Type B pancreatic cell (in vitro differentiated cells): ENCODE measurements around the gene BCR. TPM values are rescaled to one million over a fixed set of nuclear protein-coding genes. Genes with fewer than 3 reads are reported as not detected.

Source experiments
- DNase-seq: peaks from one replicate; pipeline ENCODE4 v3.0.0; 2021; ENCODE audit warnings: mixed read lengths; ENCODE audit not compliant: unreplicated experiment; ENCODE audit errors: extremely low spot score
- H3K27ac Mint-ChIP-seq: 2 replicates; pipeline ENCODE4 v1.8.0; 2021; ENCODE audit warnings: mild to moderate bottlenecking, mixed read lengths
- H3K27me3 Mint-ChIP-seq: 2 replicates; pipeline ENCODE4 v1.8.0; 2021; ENCODE audit warnings: mixed read lengths
- H3K36me3 Mint-ChIP-seq: 2 replicates; pipeline ENCODE4 v1.8.0; 2021; ENCODE audit warnings: mixed read lengths
- H3K4me1 Mint-ChIP-seq: one replicate; pipeline ENCODE4 v1.8.0; 2021; ENCODE audit warnings: mixed read lengths; ENCODE audit not compliant: unreplicated experiment
- H3K4me3 Mint-ChIP-seq: 2 replicates; pipeline ENCODE4 v1.8.0; 2021; ENCODE audit warnings: mild to moderate bottlenecking, mixed read lengths
- H3K9me3 Mint-ChIP-seq: 2 replicates; pipeline ENCODE4 v1.8.0; 2021; ENCODE audit warnings: mixed read lengths
- CTCF ChIP-seq: fragments of 200-600 bp; sonication (generic); conservative IDR thresholded peaks from 2 replicates; pipeline ENCODE4 v1.5.0; 2021; ENCODE audit warnings: antibody characterized with exemption, mild to moderate bottlenecking
- total RNA-seq: library from RNA; stranded (reverse); gene quantifications from 2 replicates; pipeline ENCODE4 v1.2.1, GENCODE V29; 2021; ENCODE audit warnings: low replicate concordance

The BCR gene
- total RNA-seq, 1 donor from 2014 or later: 61.2 TPM

GRCh38 chr22:23169043-23169406 lies 11.3 kb upstream of the BCR start:
- H3K4me1 Mint-ChIP-seq: peaks cover 9% of the 10 kb centered on the region
- no peak overlapping the region for H3K27ac Mint-ChIP-seq
- no peaks in the 10 kb centered on the region for H3K9me3 Mint-ChIP-seq
- no peak overlapping the region for H3K4me3 Mint-ChIP-seq
- H3K27me3 Mint-ChIP-seq: no peaks in the 10 kb centered on the region
- H3K36me3 Mint-ChIP-seq: peaks cover 3% of the 10 kb centered on the region
- DNase-seq: no peak
- TF ChIP-seq CTCF: no peak

GRCh38 chr22:23175817-23176644 lies 4.3 kb upstream of the BCR start:
- Mint-ChIP-seq H3K4me3 (no peak overlapping the region), H3K36me3 (peaks cover 21% of the 10 kb centered on the region), H3K4me1 (peaks cover 16% of the 10 kb centered on the region), H3K9me3 (peaks cover 14% of the 10 kb centered on the region), H3K27me3 (no peaks in the 10 kb centered on the region), H3K27ac (peak overlapping the region; percentile 9)
- TF ChIP-seq CTCF: no peak
- DNase-seq: no peak

GRCh38 chr22:23176645-23177027 lies 3.7 kb upstream of the BCR start:
- Mint-ChIP-seq H3K27me3 (no peaks in the 10 kb centered on the region), H3K4me3 (no peak overlapping the region), H3K27ac (peak overlapping the region; percentile 84), H3K4me1 (peaks cover 16% of the 10 kb centered on the region), H3K9me3 (peaks cover 14% of the 10 kb centered on the region), H3K36me3 (peaks cover 21% of the 10 kb centered on the region)
- no peak for DNase-seq
- no peak for TF ChIP-seq CTCF

GRCh38 chr22:23177197-23177596 lies 3.1 kb upstream of the BCR start:
- Mint-ChIP-seq H3K27ac (peak overlapping the region; percentile 84), H3K27me3 (no peaks in the 10 kb centered on the region), H3K36me3 (peaks cover 21% of the 10 kb centered on the region), H3K4me1 (peaks cover 20% of the 10 kb centered on the region), H3K9me3 (peaks cover 14% of the 10 kb centered on the region), H3K4me3 (peak overlapping the region; percentile 14)
- no peak for TF ChIP-seq CTCF
- no peak for DNase-seq

GRCh38 chr22:23178512-23179254 lies 1.6 kb upstream of the BCR start:
- Mint-ChIP-seq H3K9me3 (peaks cover 14% of the 10 kb centered on the region), H3K4me3 (peak overlapping the region; percentile 90), H3K36me3 (peaks cover 26% of the 10 kb centered on the region), H3K4me1 (peaks cover 35% of the 10 kb centered on the region), H3K27me3 (no peaks in the 10 kb centered on the region), H3K27ac (peak overlapping the region; percentile 72)
- TF ChIP-seq CTCF: peak; percentile 98
- peak; percentile 82 for DNase-seq
